HG03139 (cell line): ENCODE results near the gene PARS2.
A peak's percentile ranks its signal among the peaks of the same experiment; 100 is the strongest.

ENCODE experiments used
- ATAC-seq: cut with Tn5 transposase; IDR thresholded peaks from one replicate; pipeline ENCODE4 v1.9.1; 2021; ENCODE audit not compliant: unreplicated experiment

The PARS2 gene

GRCh38 chr1:54764133-54764921, at the start of gene PARS2:
Gene PARS2 (minus strand): TSS chr1:54764523. CDS start chr1:54759161, 5,362 bp downstream.
- peak; percentile 96 for ATAC-seq

GRCh38 chr1:54814126-54814498, 49.8 kb upstream of the PARS2 start:
- ATAC-seq = no peak

DNA sequence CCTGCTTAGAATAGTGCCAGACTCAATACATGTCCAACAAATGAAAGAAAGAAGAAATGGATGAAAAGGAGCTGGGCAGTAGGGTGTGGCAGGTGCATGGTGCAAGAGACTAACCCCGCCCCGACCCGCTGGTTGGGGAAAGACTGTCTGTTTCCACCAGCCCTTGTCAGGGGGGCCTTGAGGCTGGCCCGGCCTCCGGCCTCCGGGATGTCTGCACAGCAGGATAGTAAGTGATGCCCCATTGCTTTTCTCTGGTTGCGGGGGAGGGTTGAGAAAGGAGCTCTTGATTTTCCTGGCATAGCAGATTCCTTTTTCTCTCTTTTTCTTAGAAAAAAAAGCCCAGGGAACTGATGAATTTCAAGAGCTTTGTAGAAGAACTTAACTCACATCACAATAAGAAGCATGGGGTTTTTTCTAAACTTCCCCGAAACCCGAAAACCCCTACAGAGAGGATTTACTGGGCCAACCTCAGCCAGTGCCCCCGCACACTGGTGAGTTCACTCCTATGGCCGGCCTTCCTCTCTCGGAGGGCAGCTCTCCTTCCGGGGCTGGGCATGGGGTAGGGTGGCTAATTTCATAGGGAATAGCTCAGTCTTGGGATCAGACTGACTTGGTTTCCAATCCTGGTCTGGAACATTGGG, 49.3 kb upstream of the PARS2 start:
- no peak for ATAC-seq

DNA sequence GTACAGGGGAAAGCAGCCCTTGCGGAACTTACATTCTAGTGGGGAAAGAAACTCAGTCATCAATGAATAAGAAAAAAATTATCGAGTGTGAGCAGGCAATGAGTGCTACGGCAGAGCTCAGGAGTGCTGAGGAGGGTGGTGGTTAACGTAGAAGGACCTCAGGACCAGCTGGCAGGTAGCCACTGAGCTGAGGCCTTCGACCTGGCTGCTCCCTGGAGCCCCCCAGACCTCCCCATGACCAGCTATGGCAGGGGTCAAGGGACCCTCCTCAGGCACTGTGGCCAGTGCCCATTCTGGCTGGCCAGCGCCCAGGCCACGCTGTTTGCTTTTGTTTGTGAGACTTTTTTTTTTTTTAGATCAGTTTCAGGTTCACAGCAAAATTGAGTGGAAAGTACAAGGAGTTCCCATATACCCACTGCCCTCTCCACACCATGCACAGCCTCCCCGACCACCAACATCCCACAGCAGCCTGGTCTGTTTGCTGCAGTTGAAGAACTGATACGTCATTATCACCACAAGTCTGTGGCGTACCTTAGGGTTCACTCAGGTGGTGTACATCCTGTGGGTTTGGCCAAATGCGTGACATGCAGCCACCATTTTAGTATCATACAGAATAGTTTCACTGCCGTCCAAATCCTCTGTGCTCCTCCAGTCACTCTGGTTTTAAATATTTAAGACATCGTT, 48.6 kb upstream of the PARS2 start:
- ATAC-seq = no peak

DNA sequence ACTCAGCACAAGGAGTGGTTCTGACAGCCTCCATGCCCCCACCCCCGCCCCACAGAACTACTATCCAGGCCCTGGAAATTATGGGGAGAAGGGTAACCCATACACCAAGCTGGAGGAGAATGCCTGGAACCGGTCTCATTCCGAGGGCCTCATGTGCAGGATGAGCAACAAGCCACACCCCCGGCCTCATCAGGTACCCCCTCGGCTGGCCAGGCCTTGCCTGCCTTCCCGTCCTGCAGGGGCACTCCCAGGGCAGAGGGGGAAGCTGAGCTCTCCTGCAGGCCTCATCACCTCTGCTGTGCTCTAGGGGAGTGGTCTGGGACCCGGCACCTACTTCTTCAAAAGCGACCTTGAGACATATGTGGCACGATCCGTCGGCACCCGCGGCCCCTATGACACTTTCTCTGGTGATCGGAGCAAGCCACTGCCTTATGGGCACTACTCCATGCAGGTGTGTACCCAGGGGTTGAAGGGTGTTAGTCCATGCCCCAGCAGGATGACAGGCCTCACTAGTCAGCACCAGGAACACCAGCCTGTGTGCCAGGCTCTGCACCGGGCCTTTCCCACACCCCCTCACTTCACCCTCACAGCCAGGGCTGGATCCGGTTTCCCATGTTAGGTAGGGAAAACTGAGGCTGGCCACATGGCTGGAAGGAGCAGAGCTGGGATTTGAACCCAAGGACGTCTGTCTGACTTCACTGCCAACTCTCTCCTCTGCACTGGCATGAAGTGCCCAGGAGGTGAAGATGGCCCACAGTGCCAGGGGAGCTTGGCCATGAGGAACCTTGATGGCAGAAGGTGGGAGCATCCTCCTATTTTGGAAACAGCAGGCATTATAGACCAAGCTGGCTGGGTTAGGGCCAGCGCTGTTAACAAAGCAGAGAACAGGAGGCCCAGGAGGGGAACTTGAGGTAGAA, 47.7 kb upstream of the PARS2 start:
- no peak for ATAC-seq

- ATAC-seq = no peak
These were observed 46.7 kb upstream of the PARS2 start for GRCh38 chr1:54811066-54811465.

DNA sequence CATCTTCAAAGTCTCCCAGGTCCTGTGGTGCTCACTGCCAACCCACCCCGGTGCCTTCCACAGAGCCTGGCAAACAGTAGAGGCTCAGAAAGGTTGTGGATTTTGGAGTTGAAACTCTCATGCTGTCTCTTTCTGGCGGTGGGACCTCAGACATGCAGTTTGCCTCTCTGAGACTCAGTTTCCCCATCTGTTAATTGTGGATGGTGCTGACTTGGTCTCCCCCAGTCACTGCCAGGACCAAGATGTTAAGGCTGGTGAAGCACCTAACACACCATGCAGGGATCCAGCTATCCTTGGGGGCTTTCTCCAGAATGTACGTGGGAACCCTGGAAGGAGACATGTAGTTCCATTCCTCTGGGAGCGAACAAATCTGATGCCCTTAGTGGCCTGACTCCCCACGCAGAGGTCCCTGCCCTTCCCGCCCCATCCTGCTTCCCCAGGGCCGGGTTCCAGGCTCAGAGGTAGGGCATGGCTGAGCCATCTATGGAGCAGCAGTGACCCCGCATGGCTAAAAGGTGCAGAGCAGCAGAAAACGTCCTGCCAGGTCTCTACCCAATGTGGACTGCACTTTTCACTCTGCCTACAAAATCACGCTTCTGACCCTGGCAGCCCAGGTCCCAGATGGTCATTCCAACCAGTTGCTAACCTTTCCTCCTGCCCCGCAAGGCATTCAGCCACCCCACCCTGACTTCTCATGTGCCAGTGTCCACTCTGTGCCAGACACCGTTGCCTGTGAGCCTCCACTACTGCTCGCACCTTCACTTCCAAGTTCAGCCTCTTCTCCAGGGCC, 46.0 kb upstream of the PARS2 start:
- peak; percentile 69 for ATAC-seq

- no peak for ATAC-seq
These were observed 45.3 kb upstream of the PARS2 start for GRCh38 chr1:54809496-54810074.

DNA sequence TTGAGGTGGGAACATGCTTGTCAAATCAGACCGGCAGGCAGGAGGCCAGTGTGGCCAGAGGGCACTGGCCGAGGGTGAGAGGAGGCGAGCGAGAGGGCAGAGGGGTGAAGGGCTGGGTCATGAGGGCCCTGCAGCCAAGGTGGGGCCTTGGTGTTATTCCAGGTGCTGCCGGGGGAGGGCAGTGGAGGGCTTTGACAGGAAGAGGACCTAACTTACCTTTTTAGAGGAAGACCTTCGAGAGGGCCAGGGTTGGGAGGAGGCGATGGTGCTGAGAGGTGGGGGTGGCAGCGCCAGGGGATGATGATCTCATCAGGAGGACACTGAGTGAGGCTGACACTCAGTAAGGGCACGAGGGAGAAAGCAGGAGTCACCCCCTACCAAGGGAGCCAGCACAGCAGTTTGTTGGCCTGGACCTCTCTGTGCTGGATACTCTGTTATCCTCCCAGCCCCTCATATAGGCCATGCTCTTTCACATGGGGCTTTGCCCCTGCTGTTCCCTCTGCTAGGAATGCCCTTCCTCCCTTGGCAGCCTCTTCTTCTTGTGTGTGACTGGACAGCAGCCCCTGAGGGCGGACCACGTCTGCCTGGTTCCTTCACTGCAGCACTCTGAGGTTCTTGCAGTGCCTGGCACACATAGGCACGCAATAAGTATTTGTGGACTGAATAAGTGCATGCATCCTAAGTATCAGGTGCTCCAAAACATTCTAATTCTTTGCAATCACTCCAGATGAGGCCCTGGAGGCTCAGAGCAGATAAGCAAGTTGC, 44.3 kb upstream of the PARS2 start:
- ATAC-seq = no peak

DNA sequence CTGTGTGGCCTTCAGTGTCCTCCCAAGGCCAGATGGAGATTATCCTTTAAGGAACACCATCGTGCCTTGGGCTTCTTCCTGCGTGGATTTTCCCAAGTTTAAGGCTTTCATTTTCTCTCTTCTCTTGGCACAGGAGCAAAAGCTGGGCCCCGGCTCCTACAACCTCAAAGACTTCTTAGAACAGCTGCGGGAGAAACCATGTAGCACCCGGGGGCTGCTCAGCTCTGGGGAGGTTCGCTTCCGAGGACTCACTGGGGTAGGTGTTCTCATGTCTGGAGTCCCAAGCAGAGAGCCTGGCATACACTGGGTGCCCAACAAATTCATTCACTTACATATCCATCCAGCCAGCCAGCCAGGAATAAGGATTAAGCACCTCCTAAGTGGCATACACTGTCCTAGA, 43.4 kb upstream of the PARS2 start:
- no peak for ATAC-seq

GRCh38 chr1:54806931-54807611, 42.7 kb upstream of the PARS2 start:
- no peak for ATAC-seq

DNA sequence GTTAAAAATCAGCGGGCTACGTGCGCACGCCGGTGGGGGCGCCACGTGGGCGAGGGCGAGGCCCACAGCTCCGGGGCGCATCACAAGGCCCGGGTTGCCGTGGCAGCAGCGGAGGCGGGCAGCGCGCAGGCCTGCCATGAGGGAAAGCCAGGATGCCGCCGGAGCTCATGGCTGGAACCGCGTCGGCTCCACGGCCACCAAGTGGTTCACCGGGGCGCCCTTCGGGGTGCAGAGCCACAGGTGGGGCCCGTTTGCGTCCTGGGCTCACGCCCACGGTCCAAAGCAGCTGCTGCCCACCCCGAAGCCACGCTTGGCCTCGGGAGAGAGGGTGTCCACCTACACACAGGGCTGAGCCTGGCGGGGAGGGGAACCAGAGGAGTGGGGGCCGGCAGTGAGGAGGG, 41.7 kb upstream of the PARS2 start:
- ATAC-seq = no peak

DNA sequence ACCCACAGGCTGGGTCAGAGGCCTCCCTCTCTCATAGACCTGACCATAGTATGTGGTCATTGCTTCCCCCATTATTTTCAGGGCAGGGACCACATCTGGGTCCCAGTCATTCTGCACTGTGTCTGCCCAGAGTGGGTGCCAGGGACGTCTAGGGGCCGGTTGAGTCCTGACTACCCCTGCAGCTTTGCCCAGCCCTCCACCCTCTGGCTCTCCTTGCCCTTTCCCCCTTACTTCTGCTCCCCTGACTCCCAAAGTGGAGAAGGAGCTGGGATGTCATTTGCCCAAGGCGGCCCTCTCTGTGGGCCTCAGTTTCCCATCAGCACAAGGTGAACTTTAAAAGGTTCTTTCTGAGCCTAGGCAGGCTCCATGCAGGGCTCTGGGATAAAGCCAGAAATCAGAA, 41.1 kb upstream of the PARS2 start:
- ATAC-seq = no peak

GRCh38 chr1:54804471-54805132, 40.3 kb upstream of the PARS2 start:
- no peak for ATAC-seq

- ATAC-seq = no peak
These were observed 39.6 kb upstream of the PARS2 start for GRCh38 chr1:54803761-54804470.

- peak; percentile 79 for ATAC-seq
These were observed 36.8 kb upstream of the PARS2 start, which contains the start of gene TTC22 for GRCh38 chr1:54800899-54801759. Gene TTC22 (minus strand): TSS chr1:54801323. CDS start chr1:54801163, 160 bp downstream.
